Glutamatergic neuron (in vitro differentiated cells): ENCODE data around the gene ZNF248. TPM values are rescaled to one million over a fixed set of nuclear protein-coding genes. Genes with fewer than 3 reads are reported as not detected.

Experiments
- DNase-seq: peaks from one replicate; pipeline ENCODE4 v3.0.0; 2022
- H3K27ac Mint-ChIP-seq: one replicate; pipeline ENCODE4 v1.8.0; 2020; ENCODE audit warnings: mild to moderate bottlenecking, mixed read lengths, inconsistent platforms; ENCODE audit not compliant: unreplicated experiment
- H3K27me3 Mint-ChIP-seq: one replicate; pipeline ENCODE4 v1.8.0; 2020; ENCODE audit warnings: mild to moderate bottlenecking, moderate library complexity, mixed read lengths, inconsistent platforms; ENCODE audit not compliant: unreplicated experiment
- H3K36me3 Mint-ChIP-seq: one replicate; pipeline ENCODE4 v1.8.0; 2020; ENCODE audit warnings: mild to moderate bottlenecking, mixed read lengths, inconsistent platforms; ENCODE audit not compliant: unreplicated experiment
- H3K4me1 Mint-ChIP-seq: one replicate; pipeline ENCODE4 v1.8.0; 2020; ENCODE audit warnings: mild to moderate bottlenecking, low read depth, mixed read lengths, inconsistent platforms; ENCODE audit not compliant: unreplicated experiment
- H3K4me3 Mint-ChIP-seq: one replicate; pipeline ENCODE4 v1.8.0; 2020; ENCODE audit warnings: mild to moderate bottlenecking, mixed read lengths, inconsistent platforms; ENCODE audit not compliant: unreplicated experiment
- H3K9me3 Mint-ChIP-seq: one replicate; pipeline ENCODE4 v1.8.0; 2020; ENCODE audit warnings: mild to moderate bottlenecking, moderate library complexity, mixed read lengths, inconsistent platforms; ENCODE audit not compliant: unreplicated experiment
- CTCF ChIP-seq: fragments of 200-600 bp; sonication (generic); IDR thresholded peaks from one replicate; pipeline ENCODE4 v1.5.0; 2021; ENCODE audit not compliant: partially characterized antibody, unreplicated experiment
- total RNA-seq: library from RNA; stranded (reverse); fragmentation: NEBNext Ultra II Directional; extraction: Animal tissue kit (Norgen Biotek cat#: 25700); gene quantifications from one replicate; pipeline ENCODE4 v1.2.1, GENCODE V29; 2021; ENCODE audit not compliant: unreplicated experiment

ZNF248 gene
- total RNA-seq, 1 donor from 2014 or later: 11.1 TPM

GRCh38 chr10:37855636-37856035, 1.8 kb downstream of the ZNF248 start:
- Mint-ChIP-seq H3K9me3 (peaks cover 9% of the 10 kb centered on the region), H3K36me3 (no peaks in the 10 kb centered on the region), H3K4me1 (peaks cover 4% of the 10 kb centered on the region), H3K4me3 (peak overlapping the region; percentile 61), H3K27me3 (peaks cover 2% of the 10 kb centered on the region), H3K27ac (no peak overlapping the region)
- no peak for TF ChIP-seq CTCF
- no peak for DNase-seq

GRCh38 chr10:37854626-37855025, 2.8 kb downstream of the ZNF248 start:
- H3K27me3 Mint-ChIP-seq: peaks cover 2% of the 10 kb centered on the region
- H3K4me1 Mint-ChIP-seq: peaks cover 4% of the 10 kb centered on the region
- peaks cover 9% of the 10 kb centered on the region for H3K9me3 Mint-ChIP-seq
- H3K36me3 Mint-ChIP-seq: no peaks in the 10 kb centered on the region
- no peak overlapping the region for H3K4me3 Mint-ChIP-seq
- H3K27ac Mint-ChIP-seq: no peak overlapping the region
- DNase-seq: no peak
- TF ChIP-seq CTCF: no peak

GRCh38 chr10:37844644-37845043, 12.8 kb downstream of the ZNF248 start:
- Mint-ChIP-seq H3K27ac (no peak overlapping the region), H3K27me3 (no peaks in the 10 kb centered on the region), H3K4me3 (no peak overlapping the region), H3K9me3 (peaks cover 6% of the 10 kb centered on the region), H3K36me3 (peaks cover 10% of the 10 kb centered on the region), H3K4me1 (no peaks in the 10 kb centered on the region)
- DNase-seq: no peak
- no peak for TF ChIP-seq CTCF

- Mint-ChIP-seq H3K9me3 (peaks cover 5% of the 10 kb centered on the region), H3K27ac (no peak overlapping the region), H3K4me1 (no peaks in the 10 kb centered on the region)
These were observed 18.2 kb downstream of the ZNF248 start for GRCh38 chr10:37839243-37839642.

More at GRCh38 chr10:37839243-37839642, 18.2 kb downstream of the ZNF248 start:
- no peak for TF ChIP-seq CTCF
- Mint-ChIP-seq H3K4me3 (no peak overlapping the region), H3K27me3 (no peaks in the 10 kb centered on the region), H3K36me3 (peaks cover 20% of the 10 kb centered on the region)
- DNase-seq: no peak
